Measurements from ENCODE around the gene MAGEC3.
"Not testable (repeated sequence)": the region's sequence is repeated elsewhere in the genome, so short reads cannot be mapped to it uniquely, and the experiment has no call there.

The MAGEC3 gene, protein sequence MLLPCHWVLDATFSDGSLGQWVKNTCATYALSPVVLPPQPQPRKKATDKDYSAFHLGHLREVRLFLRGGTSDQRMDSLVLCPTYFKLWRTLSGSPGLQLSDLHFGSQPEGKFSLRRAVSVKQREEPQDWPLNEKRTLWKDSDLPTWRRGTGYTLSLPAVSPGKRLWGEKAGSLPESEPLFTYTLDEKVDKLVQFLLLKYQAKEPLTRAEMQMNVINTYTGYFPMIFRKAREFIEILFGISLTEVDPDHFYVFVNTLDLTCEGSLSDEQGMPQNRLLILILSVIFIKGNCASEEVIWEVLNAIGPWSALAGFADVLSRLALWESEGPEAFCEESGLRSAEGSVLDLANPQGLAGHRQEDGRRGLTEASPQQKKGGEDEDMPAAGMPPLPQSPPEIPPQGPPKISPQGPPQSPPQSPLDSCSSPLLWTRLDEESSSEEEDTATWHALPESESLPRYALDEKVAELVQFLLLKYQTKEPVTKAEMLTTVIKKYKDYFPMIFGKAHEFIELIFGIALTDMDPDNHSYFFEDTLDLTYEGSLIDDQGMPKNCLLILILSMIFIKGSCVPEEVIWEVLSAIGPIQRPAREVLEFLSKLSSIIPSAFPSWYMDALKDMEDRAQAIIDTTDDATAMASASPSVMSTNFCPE

GRCh38 chrX:141838016-141838415 is at the start of gene MAGEC3:
Gene MAGEC3, plus strand, starts transcription at chrX:141838316. Its CDS starts 0 bp downstream, at chrX:141838316.
- DNase-seq, result no peak

- no peak for DNase-seq
These were observed 46.3 kb upstream of the MAGEC3 start for GRCh38 chrX:141791856-141792255.

DNA sequence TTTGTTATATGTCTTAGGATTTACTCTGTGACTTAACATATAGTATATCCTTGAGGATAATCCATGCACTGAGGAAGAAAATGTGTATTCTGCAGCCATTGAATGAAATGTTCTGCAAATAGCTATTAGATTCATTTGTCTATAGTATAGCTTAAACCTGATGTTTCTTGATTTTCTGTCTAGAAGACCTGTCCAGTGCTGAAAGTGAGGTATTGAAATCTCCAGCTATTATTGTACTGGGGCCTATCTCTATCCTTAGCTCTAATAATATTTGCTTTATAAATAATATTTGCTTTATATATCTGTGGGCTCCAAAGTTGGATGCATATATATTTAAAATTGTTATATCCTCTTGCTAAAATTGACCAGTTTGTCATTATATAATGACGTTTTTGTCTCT is 26.7 kb upstream of the MAGEC3 start:
- DNase-seq, result no peak

GRCh38 chrX:141814213-141814857 is 23.8 kb upstream of the MAGEC3 start:
- DNase-seq, result no peak

- DNase-seq, result no peak
These were observed 22.2 kb upstream of the MAGEC3 start for GRCh38 chrX:141815904-141816303.

DNA sequence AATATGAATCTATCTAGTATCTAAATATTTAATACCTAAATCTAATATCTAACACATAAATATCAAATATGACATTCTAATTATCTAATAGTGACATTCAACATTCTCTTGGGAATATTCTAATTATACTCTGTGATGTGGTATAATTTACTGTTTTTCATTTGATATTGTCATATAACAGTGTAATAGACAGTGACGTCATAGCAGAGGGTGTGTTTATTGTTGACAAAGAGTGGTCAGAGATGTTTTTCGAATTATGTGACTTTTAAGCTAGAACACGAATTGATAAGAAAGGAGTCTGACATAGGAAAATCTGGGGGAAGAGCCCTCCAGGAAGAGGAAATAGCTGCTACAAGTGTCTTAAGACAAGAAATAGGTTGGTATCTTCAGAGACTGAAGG is 5.9 kb upstream of the MAGEC3 start:
- DNase-seq, result no peak

GRCh38 chrX:141839856-141840255 is 1.7 kb downstream of the MAGEC3 start:
- no peak for DNase-seq

GRCh38 chrX:141857479-141857878 is 19.4 kb downstream of the MAGEC3 start:
- no peak for DNase-seq

DNA sequence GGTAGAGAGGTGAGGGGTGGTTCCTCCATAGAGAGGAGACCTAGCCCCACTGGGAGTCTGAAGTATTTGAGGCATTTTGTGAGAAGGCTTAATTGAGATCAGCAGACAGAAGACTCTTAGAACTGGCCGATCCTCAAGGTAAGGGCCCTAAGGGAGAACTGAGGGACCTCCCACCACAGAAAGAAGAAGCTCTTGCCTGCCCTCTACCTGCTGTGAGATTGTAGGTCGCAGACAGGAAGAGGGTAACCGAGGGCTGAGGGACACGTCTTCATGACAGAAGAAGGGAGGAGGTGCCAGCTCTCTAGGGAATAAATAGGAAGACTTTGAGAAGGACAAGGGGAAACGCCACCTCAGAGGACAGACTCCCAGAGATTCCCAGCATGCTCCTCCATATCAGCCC is 41.5 kb downstream of the MAGEC3 start:
- no peak for DNase-seq

- not testable (repeated sequence) for DNase-seq
These were observed 50.7 kb downstream of the MAGEC3 start for GRCh38 chrX:141888811-141889210.

- no peak for DNase-seq
These were observed 56.6 kb downstream of the MAGEC3 start for GRCh38 chrX:141894733-141895132.

DNA sequence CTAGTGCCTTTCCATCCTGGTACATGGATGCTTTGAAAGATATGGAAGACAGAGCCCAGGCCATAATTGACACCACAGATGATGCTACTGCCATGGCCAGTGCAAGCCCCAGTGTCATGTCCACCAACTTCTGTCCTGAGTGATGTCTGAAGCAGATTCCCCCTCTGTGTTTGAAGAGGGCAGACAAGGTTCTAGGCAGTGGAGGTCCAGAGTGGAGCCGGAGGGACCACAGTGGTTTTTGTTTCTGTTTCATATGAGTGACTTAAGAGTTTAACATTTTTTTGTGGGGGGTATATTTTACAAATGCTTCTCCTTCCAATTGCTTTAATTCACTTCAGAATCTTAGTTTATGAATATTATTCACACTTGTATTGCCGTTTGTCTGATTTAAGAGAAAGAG is 59.6 kb downstream of the MAGEC3 start:
- DNase-seq, result no peak

GRCh38 chrX:141902366-141902765 is 64.2 kb downstream of the MAGEC3 start:
- DNase-seq, result no peak

- no peak for DNase-seq
These were observed 65.5 kb downstream of the MAGEC3 start, which contains the start of gene MAGEC1 for GRCh38 chrX:141903400-141904155. Gene MAGEC1, plus strand, starts transcription at chrX:141903894. Its CDS starts 1,179 bp downstream, at chrX:141905073.

- no peak for DNase-seq
These were observed 66.1 kb downstream of the MAGEC3 start for GRCh38 chrX:141904262-141904661.

GRCh38 chrX:141917801-141918200 is 79.7 kb downstream of the MAGEC3 start:
- no peak for DNase-seq

- no peak for DNase-seq
These were observed 86.2 kb downstream of the MAGEC3 start for GRCh38 chrX:141924293-141924692.

DNA sequence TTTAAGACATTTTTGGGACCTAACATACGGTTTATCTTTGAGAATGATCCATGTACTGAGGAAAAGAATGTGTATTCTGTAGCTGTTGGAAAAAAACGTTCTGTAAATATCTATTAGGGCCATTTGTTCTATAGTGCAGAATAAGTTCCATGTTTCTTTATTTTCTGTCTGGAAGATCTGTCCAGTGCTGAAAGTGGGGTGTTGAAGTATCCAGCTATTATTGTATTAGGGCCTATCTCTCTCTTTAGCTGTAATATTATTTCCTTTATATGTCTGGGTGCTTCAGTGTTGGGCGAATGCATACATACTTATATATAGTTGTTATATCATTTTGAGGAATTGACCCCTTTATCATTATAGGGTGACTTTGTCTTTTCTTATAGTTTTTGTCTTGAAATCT is 90.3 kb downstream of the MAGEC3 start:
- DNase-seq, result no peak

DNA sequence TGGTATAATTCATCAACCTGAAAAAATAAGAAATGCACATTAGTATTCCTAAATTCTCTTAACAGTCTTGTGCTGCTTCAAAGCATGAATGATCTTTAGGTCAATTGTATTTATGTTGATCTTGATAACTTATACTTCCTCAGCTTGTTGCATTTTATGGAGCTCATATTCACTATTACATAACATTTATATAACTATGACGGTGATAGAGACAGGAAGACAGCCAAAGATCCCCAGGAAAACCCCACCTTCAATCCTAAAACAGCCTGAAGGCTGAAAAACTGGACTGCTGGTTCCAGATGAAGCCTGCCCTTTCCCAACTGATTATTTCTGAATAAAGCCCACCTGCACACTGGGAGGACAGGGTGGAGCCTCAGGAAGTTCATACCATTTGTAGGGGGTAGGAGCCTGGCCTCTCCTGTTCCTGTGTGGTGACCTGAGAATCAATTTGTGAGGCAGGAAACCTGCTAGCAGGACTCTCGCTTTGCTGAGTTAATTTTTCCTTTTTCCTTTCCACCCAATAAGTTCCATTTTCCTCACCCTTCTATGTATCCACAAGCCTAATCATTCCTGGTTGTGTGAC is 96.0 kb downstream of the MAGEC3 start:
- DNase-seq, result no peak

DNA sequence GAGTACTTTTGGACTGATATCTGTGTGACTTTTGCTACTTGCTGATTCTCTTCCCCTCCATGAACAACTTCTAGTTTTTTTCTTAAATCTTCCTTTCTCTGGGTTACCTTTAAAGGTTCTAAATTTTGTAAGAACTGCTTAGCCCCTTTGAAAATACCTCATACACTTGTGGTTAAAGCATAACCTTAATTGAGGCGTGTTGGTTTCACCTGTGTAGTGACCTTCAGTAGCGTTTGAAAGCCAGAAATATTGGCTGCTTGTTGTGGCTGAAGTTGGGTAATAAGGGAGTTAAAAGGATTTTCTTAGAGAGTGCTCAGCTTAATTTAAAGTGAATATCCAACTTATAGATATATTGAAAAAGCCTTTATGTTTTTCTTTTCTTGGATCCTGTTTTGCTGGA is 97.5 kb downstream of the MAGEC3 start:
- DNase-seq, result no peak

DNA sequence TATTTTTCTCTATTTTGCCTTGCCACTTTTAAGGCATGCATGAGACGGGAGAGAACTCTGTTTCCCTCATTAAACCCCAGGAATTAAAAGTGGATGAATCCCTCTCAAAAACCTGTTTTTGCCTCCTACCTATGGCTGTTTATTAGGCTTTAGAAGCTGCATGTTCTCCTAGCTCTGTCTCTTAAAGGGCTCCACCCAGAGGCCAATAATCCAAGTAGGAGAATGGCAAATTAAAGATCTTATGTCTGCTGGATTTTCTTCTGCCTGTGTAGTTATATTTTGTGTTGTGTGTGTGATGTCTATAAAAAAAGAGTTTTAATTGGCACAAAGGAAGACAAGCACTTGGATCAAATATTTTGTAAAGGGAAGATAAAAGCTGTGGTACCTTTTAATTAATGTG is 98.0 kb downstream of the MAGEC3 start:
- DNase-seq, result no peak

- DNase-seq, result no peak
These were observed 103.1 kb downstream of the MAGEC3 start for GRCh38 chrX:141941234-141941633.

DNA sequence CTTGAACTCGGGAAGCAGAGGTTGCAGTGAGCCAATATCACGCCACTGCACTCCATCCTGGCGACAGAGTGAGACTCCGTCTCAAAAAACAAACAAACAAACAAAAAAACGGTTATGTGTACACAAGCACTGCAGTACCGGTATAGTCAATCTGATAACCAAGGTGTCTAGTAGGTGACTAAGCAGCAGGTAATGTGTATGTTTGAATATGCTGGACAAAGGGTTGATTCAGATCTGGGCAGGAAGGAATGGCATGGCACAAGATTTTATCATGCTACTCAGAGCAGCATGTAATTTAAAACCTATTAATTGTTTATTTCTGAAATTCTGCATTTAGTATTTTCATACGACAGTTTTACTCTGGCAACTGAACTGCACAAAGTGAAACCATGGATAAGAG is 107.3 kb downstream of the MAGEC3 start:
- no peak for DNase-seq
